HUES6 (cell line): ENCODE results near the gene C1orf210.
A peak's percentile ranks its signal among the peaks of the same experiment; 100 is the strongest.

ENCODE experiments used
- H3K27ac ChIP-seq: 2 replicates; pipeline ENCODE4 v1.7.0; 2013; ENCODE audit warnings: low read depth, mild to moderate bottlenecking, low read length, inconsistent platforms
- H3K27me3 ChIP-seq: 2 replicates; pipeline ENCODE4 v1.6.1; 2013; ENCODE audit warnings: low read length; ENCODE audit not compliant: control insufficient read depth, insufficient read depth
- H3K36me3 ChIP-seq: 2 replicates; pipeline ENCODE4 v1.6.1; 2013; ENCODE audit warnings: low read length; ENCODE audit not compliant: control insufficient read depth, insufficient read depth
- H3K4me1 ChIP-seq: 2 replicates; pipeline ENCODE4 v1.6.1; 2013; ENCODE audit warnings: low read length; ENCODE audit not compliant: control insufficient read depth, insufficient read depth
- H3K4me3 ChIP-seq: 2 replicates; pipeline ENCODE4 v1.5.1; 2013; ENCODE audit warnings: low read depth, low read length
- H3K9ac ChIP-seq: one replicate; pipeline ENCODE4 v1.6.1; 2013; ENCODE audit warnings: mild to moderate bottlenecking, low read length
- H3K9me3 ChIP-seq: 2 replicates; pipeline ENCODE4 v1.6.1; 2013; ENCODE audit warnings: low read depth, low read length; ENCODE audit not compliant: control insufficient read depth, insufficient read depth

C1orf210 gene

GRCh38 chr1:43292679-43293078 lies 7.3 kb upstream of the C1orf210 start:
- no peak overlapping the region for H3K27ac ChIP-seq
- H3K36me3 ChIP-seq, result no peaks in the 10 kb centered on the region
- no peaks in the 10 kb centered on the region for H3K9me3 ChIP-seq
- H3K9ac ChIP-seq, result no peak overlapping the region
- peaks cover 24% of the 10 kb centered on the region for H3K4me1 ChIP-seq
- no peaks in the 10 kb centered on the region for H3K27me3 ChIP-seq
- H3K4me3 ChIP-seq, result no peak overlapping the region

- H3K4me3 ChIP-seq, result no peak overlapping the region
- no peak overlapping the region for H3K9ac ChIP-seq
- no peaks in the 10 kb centered on the region for H3K36me3 ChIP-seq
- H3K9me3 ChIP-seq, result no peaks in the 10 kb centered on the region
- H3K4me1 ChIP-seq, result peaks cover 24% of the 10 kb centered on the region
- H3K27ac ChIP-seq, result no peak overlapping the region
- H3K27me3 ChIP-seq, result no peaks in the 10 kb centered on the region
Measured at GRCh38 chr1:43292216-43292615, 6.8 kb upstream of the C1orf210 start.

- Histone ChIP-seq H3K27ac (no peak overlapping the region), H3K27me3 (no peaks in the 10 kb centered on the region), H3K4me1 (peaks cover 19% of the 10 kb centered on the region), H3K9me3 (no peaks in the 10 kb centered on the region), H3K4me3 (no peak overlapping the region), H3K9ac (no peak overlapping the region), H3K36me3 (no peaks in the 10 kb centered on the region)
Measured at GRCh38 chr1:43288785-43289706, 3.7 kb upstream of the C1orf210 start.

- no peak overlapping the region for H3K4me3 ChIP-seq
- H3K27me3 ChIP-seq, result no peaks in the 10 kb centered on the region
- peaks cover 19% of the 10 kb centered on the region for H3K4me1 ChIP-seq
Measured at GRCh38 chr1:43288058-43288784, 2.8 kb upstream of the C1orf210 start.

GRCh38 chr1:43286533-43286932 lies 1.2 kb upstream of the C1orf210 start:
- H3K9ac ChIP-seq, result no peak overlapping the region
- no peak overlapping the region for H3K27ac ChIP-seq
- H3K4me3 ChIP-seq, result no peak overlapping the region
- peaks cover 19% of the 10 kb centered on the region for H3K4me1 ChIP-seq
- H3K9me3 ChIP-seq, result no peaks in the 10 kb centered on the region
- H3K36me3 ChIP-seq, result no peaks in the 10 kb centered on the region
- no peaks in the 10 kb centered on the region for H3K27me3 ChIP-seq

More at GRCh38 chr1:43288058-43288784, 2.8 kb upstream of the C1orf210 start:
- H3K9me3 ChIP-seq, result no peaks in the 10 kb centered on the region
- no peaks in the 10 kb centered on the region for H3K36me3 ChIP-seq
- no peak overlapping the region for H3K27ac ChIP-seq
- no peak overlapping the region for H3K9ac ChIP-seq

GRCh38 chr1:43286115-43286514 lies 734 bp upstream of the C1orf210 start:
- H3K27ac ChIP-seq, result no peak overlapping the region
- peaks cover 19% of the 10 kb centered on the region for H3K4me1 ChIP-seq
- H3K4me3 ChIP-seq, result no peak overlapping the region; the same call in 1 of the 2 replicates
- H3K36me3 ChIP-seq, result no peaks in the 10 kb centered on the region
- H3K9me3 ChIP-seq, result no peaks in the 10 kb centered on the region
- no peak overlapping the region for H3K9ac ChIP-seq
- H3K27me3 ChIP-seq, result no peaks in the 10 kb centered on the region

GRCh38 chr1:43284546-43285110 lies 753 bp downstream of the C1orf210 start:
- peak overlapping the region; percentile 61 for H3K4me3 ChIP-seq
- no peaks in the 10 kb centered on the region for H3K9me3 ChIP-seq
- peaks cover 19% of the 10 kb centered on the region for H3K4me1 ChIP-seq
- no peak overlapping the region for H3K9ac ChIP-seq
- no peak overlapping the region for H3K27ac ChIP-seq
- no peaks in the 10 kb centered on the region for H3K27me3 ChIP-seq
- no peaks in the 10 kb centered on the region for H3K36me3 ChIP-seq

GRCh38 chr1:43284065-43284464 lies 1.3 kb downstream of the C1orf210 start:
- no peak overlapping the region for H3K4me3 ChIP-seq
- no peak overlapping the region for H3K27ac ChIP-seq
- H3K27me3 ChIP-seq, result no peaks in the 10 kb centered on the region

GRCh38 chr1:43282220-43283195 lies 2.9 kb downstream of the C1orf210 start:
- no peak overlapping the region for H3K9ac ChIP-seq
- no peaks in the 10 kb centered on the region for H3K9me3 ChIP-seq
- H3K4me1 ChIP-seq, result peaks cover 19% of the 10 kb centered on the region
- H3K27ac ChIP-seq, result no peak overlapping the region
- no peak overlapping the region for H3K4me3 ChIP-seq
- H3K27me3 ChIP-seq, result no peaks in the 10 kb centered on the region
- no peaks in the 10 kb centered on the region for H3K36me3 ChIP-seq

More at GRCh38 chr1:43284065-43284464, 1.3 kb downstream of the C1orf210 start:
- H3K9me3 ChIP-seq, result no peaks in the 10 kb centered on the region
- H3K9ac ChIP-seq, result no peak overlapping the region
- H3K4me1 ChIP-seq, result peaks cover 19% of the 10 kb centered on the region
- H3K36me3 ChIP-seq, result no peaks in the 10 kb centered on the region

- Histone ChIP-seq H3K4me3 (no peak overlapping the region), H3K4me1 (peaks cover 12% of the 10 kb centered on the region), H3K27ac (no peak overlapping the region), H3K9ac (no peak overlapping the region), H3K9me3 (no peaks in the 10 kb centered on the region), H3K36me3 (no peaks in the 10 kb centered on the region), H3K27me3 (no peaks in the 10 kb centered on the region)
Measured at GRCh38 chr1:43280692-43281091, 4.7 kb downstream of the C1orf210 start.
